CD1c-positive myeloid dendritic cell (primary cell): ENCODE results near the gene POU2F1.

Experiments
- DNase-seq: peaks from one replicate; pipeline ENCODE4 v3.0.0-alpha.2; 2016; ENCODE audit errors: extremely low spot score

POU2F1 gene

DNA sequence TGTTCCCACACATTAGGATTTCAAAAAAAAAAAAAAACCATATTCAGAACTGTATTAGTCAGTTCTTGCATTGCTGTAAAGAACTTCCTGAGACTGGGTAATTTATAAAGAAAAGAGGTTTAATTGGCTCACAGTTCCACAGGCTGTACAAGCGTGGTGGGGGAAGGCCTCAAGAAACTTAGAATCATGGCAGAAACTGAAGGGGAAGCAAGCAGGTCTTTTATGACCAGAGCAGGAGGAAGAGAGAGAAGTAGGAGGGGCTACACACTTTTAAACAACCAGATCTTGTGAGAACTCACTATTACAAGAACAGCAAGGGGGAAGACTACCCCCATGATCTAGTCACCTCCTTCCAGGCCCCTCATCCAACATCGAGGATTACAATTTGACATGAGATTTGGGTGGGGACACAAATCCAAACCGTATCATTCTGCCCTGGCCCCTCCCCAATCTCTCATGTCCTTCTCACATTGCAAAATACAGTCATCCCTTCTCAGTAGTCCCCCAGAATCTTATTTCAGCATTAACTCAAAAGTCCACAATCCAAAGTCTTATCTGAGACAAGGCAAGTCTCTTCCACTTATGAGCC, 51.8 kb downstream of the POU2F1 start:
- DNase-seq: peak; percentile 18

DNA sequence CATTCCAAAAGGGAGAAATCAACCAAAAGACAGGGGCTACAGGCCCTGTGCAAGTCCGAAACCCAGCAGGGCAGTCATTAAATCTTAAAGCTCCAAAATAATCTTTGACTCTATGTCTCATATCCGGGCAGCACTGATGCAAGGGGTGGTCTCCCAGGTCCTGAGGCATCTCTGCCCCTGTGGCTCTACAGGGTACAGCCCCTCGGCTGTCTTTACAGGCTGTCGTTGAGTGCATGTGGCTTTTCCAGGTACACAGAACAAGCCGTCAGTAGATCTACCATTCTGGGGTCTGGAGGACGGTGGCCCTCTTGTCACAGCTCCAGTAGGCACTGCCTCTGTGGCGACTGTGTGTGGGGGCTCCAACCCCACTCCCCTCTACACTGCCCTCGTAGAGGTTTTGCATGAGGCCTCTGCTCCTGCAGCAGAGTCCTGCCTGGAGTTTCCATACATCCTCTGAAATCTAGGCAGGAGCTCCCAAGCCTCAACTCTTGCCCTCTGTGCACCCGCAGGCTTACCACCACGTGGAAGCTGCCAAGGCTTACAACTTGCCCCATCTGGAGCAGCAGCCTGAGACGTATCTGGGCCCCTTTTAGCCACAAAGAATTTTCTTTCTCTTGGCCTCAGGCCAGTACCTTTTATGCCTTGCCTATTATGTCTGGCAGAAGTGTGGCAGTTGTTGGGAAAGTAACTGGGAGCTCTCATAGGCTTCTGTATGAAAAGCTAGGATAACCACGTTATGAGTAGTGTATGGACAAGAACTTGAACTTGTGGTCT, 52.5 kb downstream of the POU2F1 start:
- no peak for DNase-seq

GRCh38 chr1:167274061-167274460, 53.4 kb downstream of the POU2F1 start:
- no peak for DNase-seq

DNA sequence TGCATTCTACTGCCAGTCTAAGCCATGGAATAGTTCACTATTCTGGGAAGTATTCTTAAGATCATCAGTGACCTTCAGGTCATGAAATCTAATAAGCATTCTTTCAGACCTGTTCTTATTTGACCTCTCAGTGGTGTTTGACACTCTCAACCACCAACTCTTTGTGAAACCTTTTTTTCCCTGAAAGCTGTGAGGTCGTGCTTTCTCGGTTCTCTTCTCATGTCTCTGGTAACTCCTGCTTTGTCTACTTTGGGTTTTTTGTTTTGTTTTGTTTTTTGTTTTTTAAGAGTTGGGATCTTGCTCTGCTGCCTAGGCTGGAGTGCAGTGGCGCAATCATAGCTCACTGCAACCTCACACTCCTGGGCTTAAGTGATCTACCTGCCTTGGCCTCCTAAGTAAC, 56.3 kb downstream of the POU2F1 start:
- no peak for DNase-seq

GRCh38 chr1:167278497-167278896, 57.8 kb downstream of the POU2F1 start:
- DNase-seq: no peak

DNA sequence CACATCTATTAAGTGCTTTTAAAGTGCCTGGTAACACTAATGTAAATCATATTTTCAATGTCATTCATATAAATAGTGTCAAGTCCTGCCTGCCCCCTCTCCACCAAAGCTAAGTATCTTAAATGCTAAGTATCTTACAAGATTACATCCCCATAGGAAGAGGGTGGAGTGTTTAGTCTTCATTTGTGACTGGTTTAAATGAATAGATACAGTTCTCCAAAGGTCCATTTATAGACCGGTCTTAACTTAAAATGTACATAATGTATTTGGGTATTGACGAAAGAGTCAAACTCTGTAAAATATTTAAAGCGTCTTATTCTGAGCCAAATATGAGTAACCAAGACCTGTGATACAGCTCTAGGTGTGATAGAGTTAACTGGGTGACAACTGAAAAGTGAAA, 60.2 kb downstream of the POU2F1 start:
- DNase-seq: no peak

DNA sequence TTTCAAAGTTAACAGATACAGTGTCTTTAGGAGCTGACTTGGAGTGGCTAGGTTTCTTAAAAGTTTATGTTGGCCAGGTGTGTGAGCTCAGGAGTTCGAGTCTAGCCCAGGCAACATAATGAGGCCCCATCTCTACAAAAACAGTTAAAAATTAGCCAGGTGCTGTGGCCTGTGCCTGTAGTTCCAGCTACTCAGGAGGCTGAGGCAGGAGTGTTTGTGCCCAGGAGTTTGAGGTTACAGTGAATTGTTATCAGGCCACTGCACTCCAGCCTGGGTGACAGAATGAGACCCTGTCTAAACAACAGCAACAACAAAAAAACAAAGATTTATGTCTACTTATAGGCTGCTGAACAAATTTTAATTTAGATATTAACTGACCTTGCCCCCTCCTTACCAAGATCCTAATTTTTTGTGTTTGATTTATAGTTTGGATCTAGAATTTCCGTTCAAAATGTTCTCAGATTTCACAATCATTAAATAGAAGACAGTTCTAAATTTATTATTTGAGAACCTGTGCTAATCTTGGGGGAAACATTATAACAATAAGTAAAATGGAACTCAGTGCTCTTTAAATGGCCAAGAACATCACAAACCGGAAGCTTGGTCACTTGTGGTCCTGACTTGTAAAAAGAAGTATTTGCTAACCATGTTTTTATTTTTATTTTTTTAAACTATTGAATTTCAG, 67.8 kb downstream of the POU2F1 start:
- no peak for DNase-seq

- DNase-seq: no peak
These were observed 68.4 kb downstream of the POU2F1 start for GRCh38 chr1:167289075-167289442.

DNA sequence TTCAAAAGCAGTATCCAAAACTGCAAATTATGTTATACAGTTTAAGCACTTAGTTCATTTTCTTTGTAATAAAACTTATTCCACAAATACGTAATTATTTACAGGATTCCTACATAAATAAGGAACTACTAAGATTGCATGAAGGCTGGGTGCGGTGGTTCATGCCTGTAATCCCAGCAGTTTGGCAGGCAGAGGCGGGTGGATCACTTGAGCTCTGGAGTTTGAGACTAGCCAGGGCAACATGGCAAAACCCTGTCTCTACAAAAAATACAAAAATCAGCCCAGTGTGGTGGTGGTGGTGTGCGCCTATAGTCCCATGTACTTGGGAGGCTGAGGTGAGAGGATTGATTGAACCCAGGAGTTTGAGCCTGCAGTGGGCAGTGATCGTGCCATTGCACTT, 69.3 kb downstream of the POU2F1 start:
- peak; percentile 16 for DNase-seq

DNA sequence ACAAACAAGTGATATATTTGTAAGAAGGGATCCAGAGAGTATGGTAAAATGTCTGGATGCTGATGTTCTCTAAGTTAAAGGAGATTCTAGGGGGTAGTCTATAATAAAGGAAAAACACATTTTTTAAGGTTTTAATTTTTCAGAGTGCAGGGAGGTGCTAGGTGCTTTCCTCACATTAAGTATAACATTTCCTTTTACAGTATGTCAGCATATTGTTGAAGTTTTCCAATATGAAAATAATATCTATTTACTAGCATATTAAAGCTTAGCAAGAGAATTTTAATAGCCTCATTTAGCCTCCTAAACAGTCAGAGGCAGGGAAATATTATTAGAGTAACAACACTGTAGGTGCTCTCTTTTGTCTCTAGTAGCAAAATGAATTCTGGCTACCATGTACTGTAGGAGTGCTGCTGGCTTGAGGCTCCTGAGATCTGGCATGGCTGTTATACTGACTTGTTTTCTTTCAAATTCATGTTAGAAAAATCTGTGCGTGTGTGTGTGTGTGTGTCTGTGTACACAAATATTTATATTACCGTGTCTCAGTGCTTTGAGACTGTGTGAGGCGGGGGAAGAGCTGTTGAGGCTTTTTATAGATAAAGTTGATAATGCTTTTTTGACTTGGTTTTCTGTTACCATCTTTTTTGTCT, 71.0 kb downstream of the POU2F1 start:
- no peak for DNase-seq

- DNase-seq: no peak
These were observed 71.5 kb downstream of the POU2F1 start for GRCh38 chr1:167292216-167292615.

GRCh38 chr1:167293057-167293456, 72.4 kb downstream of the POU2F1 start:
- peak; percentile 34 for DNase-seq

- no peak for DNase-seq
These were observed 73.8 kb downstream of the POU2F1 start for GRCh38 chr1:167294528-167294927.

GRCh38 chr1:167297222-167298214, 76.8 kb downstream of the POU2F1 start:
- DNase-seq: peak; percentile 63

DNA sequence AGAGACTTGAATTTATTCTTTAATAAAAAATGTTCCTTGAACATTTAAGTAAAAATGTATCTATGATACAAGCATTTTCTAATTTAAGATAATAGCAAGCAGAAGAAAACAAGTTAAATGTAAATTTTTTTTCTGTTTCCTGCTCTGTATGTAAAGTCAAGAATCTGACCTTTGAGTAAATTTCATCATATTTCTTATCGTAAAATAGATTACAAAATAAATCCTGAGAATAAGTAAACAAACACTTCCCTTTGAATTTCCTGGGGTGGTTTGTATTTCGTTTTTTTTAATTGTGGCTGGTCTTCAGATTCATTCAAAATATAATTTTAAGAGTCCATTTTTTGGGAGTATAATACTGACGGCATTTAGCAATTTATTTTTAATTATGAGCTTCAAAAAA, 77.6 kb downstream of the POU2F1 start:
- DNase-seq: no peak

DNA sequence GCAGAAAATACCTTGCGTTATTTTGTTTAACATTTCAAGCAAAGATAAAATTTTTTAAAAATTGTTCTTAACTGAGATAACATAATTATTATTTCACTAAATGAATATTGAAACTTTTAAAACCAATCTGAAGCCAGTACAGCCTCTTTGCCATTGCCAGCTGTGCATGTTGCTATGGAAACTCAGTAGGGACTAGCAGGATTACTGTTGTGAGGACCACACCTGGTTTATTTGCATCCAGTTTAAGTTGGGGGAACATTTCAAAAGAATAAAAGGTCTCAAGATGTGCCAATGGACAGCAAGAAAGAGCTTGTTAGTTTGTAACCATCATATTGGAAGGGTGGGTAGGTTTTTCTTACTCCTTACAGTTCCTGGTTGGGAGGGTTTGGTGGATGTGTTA, 80.7 kb downstream of the POU2F1 start:
- DNase-seq: no peak

- DNase-seq: no peak
These were observed 83.5 kb downstream of the POU2F1 start for GRCh38 chr1:167304165-167304564.

DNA sequence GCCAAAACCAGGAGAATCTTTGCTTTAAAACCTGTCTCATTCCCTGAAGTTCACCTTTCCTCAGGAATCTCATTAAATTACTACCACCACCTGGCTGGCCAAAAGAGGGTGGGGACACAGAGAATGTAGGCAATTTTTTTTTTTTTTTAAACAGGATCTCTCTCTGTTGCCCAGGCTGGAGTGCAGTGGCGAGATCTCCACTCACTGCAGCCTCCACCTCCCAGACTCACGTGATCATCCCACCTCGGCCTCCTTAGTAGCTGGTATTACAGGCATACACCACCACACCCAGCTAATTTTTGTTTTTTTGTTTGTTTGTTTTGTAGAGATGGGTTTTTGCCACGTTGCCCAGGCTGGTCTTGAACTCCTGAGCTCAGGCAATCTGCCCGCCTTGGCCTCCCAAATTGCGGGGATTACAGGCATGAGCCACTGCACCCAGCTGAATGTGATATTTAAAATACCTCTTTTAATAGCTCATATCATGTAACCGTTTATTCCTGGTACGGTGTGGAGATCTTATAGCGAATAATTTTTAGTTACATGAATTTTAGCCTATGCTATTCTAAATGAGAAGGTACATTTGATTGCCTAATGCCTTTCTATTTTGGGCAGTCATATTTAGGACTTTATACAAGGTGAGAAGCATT, 84.5 kb downstream of the POU2F1 start:
- DNase-seq: no peak

- DNase-seq: no peak
These were observed 85.1 kb downstream of the POU2F1 start for GRCh38 chr1:167305706-167306277.

DNA sequence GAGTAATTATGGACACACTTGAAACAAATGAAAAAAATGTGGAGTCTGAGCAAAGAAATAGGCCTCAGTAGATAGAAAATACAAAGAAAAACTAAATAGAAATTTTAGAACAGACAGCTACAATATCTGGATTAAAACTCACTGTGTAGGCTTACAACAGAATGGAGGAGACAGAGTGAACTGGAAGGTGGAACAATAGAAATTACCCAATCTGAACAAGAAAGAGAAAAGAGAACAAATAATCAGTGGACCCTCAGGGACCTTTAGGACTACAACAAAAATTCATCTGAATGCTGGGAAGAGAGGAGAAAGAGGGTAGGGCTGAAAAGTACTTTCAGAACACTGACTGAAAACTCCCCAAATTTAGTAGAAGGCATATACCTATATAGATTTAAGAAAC, 90.0 kb downstream of the POU2F1 start:
- no peak for DNase-seq

- no peak for DNase-seq
These were observed 92.2 kb downstream of the POU2F1 start for GRCh38 chr1:167312871-167313270.
